T follicular helper cell (primary cell): ENCODE results near the gene PSMG3.

ENCODE experiments used
- DNase-seq: peaks from one replicate; pipeline ENCODE4 v3.0.0-alpha.2; 2020; ENCODE audit warnings: low read depth

Gene PSMG3

GRCh38 chr7:1558181-1558811 is 11.5 kb downstream of the PSMG3 start:
- no peak for DNase-seq

GRCh38 chr7:1557771-1558170 is 12.1 kb downstream of the PSMG3 start:
- no peak for DNase-seq

- DNase-seq = no peak
These were observed 12.8 kb downstream of the PSMG3 start for GRCh38 chr7:1557006-1557405.

DNA sequence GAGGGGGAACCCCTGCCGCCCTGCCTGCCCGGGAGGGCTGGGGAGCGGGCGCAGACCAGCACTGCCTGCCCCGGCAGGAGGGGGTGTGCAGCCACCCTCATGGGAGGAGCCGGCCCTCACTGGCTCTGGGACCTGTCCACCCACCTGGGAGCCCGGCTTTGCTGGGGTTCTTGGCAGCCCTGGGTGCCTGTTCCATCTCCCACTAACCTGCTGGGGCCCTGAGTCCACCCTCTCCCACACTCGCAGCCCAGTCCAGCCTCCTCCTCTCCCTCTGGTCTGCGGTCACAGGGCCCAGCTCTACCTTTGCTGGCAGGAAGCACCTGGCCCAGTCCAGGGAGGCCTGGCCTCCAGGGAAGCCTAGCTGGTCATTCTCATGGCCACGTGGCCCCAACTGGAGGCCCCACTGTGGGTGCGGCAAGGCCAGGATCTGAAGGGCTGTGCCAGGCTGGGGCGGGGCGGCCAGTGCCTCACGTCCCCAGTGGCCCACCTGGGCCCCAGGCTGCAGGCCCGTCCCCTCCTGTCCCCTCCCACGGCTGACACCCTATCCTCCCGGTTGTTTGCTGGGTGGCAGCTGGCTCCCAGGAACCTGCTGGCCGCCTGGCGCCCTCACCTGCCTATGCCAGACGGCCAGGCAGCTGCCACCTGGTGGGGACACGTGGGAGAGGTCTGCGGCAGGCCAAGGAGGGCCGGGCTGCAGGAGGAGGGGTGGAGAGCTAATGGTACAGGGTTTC is 13.9 kb downstream of the PSMG3 start, which contains the start of gene TMEM184A:
Gene TMEM184A (minus strand): TSS at position 393 of the 731 bp plus-strand sequence. CDS start 721 bp downstream, outside the sequence.
- DNase-seq = peak; percentile 33

GRCh38 chr7:1555046-1555812 is 14.6 kb downstream of the PSMG3 start:
- DNase-seq = no peak

DNA sequence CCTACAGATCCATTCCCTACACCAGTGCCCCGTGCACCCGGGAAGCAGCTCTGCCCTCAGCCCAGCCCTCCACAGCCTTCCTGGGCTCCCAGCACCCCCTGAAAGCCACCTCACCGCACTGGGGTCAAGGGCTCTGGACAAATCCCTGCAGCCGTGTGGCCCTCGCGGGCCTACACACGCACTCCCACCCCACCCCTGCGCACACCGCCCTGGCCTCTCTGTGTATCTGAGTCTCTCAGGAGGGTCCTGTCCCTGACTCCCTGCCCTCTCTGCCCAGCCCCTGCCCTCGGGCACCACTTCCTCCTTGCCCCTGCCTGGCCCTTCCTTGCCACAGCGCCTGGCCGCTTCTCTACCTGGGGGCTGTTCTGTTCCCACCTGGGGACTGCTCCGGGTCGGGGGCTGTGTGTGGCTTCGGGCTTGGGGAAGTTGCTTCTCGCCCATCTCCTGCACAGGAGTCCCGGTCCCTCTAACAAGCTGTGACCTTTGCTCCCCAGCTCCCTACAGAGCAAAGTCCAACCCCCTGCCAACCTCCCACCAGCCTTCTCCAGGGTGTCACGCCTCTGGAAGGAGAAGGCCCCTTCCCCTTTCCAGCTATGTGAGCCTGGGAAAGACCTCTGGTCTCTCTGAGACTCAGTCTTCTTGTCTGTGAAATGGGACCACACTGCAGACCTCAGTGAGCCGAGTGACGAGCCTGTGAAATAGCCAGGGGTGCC is 15.3 kb downstream of the PSMG3 start:
- DNase-seq = no peak

DNA sequence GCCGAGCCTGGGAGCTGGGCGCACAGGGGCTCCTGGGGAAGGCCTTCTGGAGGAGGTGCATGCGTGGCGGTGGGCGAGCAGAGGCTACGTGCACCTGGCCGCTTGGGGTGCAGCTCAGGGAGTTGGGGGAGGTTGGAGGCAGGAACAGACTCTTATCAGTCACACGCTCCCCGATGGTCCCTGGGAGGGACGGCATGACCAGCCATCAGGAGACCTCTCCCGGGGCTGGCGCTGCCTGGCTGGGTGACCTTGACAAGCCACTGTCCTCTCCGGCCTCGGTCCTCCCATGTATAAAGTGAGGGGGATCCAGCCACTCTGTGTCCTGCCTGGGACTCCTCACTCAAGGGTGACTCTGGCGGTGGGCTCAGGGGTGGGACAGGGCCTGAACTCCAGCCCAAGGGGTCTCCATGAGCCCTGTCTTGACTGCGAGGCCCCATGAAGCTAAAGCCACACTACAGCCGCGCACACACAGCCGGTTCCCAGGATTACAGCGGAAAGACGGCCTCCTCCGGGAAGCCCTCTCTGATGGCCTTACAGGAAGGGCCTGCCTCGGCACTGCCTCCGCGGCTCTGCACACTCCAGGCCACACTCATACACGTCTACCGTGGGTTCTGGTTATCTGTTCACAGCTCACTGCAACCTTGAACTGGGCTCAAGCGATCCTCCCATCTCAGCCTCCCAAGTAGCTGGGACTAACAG is 16.2 kb downstream of the PSMG3 start:
- DNase-seq = no peak

DNA sequence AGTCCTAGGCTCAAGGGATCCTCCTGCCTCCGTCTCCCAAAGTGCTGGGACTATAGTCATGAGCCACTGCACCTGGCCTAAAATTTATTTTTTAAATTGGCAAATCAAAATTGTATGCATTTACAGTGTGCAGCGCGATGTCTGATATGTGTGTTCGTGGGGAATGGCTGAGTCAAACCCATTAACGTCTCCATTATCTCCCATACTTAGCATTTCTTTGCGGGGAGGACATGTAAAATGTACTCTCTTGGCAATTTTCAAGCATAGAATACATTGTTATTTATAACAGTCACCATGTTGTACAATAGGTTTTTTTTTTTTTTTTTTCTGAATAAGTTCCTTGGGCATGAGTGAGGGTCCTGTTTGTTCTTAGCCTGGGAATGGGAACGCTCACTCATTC is 17.6 kb downstream of the PSMG3 start:
- DNase-seq = no peak

DNA sequence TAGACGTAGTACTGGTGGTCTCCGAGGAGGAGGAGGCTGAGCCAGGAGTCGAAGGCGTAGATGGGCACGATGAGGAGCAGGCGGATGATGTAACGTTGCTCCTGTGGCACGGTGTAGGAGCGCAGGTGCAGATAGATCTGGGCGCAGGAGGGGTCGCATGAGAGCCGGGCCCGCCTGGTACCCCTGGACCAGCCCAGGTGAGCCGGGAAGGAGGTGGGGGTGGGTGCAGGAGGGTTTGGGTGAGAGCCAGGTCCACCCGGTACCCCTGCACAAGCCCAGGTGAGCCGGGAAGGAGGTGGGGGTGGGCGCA is 19.0 kb downstream of the PSMG3 start:
- no peak for DNase-seq

DNA sequence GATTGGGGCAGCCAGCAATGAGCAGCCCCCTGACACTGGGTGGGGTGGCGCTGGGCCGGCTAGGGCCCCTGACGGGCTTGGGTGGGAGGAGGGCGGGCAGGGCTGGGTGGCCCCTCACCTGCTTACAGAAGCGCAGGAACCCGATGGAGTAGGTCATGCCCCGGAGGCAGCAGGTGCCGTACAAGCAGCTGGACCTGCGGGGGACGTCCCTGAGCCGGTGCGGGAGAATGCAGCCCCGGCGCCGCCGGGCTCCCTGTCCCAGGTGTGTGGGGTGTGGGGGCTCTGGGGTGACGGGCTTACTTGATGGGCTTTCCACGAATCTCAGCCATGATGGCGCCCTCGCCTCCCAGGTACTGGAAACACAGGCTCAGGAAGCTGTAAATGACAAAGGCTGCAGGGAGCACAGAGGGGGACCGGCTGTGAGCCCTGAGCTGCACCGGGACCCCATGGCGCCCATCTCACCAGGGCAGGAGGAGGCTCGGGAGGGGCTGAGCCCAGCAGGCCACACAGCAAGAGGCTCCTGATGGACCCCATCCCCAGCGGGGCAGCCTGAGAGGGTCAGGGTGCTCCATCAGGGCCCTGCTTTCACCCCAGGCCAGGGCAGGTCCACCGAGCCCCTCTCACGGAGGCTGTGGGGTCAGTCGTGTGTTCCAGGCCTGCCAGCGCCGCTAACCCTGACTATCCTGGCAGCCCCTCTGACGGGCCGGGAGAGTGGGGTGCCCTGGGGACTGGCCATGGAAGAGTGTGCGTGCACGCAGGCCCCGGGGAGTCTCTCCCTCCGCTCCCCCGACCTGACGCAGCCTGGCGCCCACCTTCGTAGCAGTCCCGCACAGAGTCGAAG is 19.6 kb downstream of the PSMG3 start:
- no peak for DNase-seq

- no peak for DNase-seq
These were observed 20.4 kb downstream of the PSMG3 start for GRCh38 chr7:1549357-1550004.

DNA sequence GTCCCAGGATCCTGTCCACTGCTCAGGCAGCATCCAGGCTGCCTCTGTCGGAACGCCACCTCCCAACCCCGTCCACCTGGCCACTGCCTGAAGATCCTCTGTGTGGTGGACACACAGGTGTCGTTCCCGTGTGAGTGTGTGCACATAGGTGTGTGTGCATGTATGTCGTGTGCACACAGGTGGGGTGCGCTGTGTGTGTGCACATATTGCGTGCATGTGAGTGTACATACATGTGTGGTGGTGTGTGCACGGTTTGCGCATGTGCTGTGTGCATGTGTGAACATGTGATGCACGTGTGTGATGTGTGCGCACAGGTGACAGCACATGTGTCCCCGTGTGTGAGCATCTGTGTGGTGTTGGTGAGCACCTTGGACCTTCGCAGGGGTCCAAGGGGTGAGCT is 20.9 kb downstream of the PSMG3 start:
- DNase-seq = no peak

DNA sequence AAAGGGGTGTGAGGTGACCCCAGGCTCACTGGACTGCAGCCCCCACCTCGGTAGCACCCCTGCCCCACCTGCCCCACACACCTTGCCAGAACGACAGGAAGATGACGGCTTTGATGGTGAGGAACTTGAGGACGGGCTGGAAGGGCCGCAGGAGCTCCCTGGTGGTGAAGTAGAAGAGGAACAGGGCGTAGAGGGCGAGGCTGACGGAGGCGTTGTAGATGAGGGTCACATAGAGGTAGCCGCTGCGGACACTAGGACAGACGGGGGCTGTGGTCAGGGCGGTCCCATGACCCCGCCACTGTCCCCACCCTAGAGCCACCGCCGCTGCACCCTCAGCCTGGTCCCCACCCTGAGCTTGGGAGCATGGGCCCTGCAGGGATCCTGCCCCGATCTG is 21.4 kb downstream of the PSMG3 start:
- no peak for DNase-seq

DNA sequence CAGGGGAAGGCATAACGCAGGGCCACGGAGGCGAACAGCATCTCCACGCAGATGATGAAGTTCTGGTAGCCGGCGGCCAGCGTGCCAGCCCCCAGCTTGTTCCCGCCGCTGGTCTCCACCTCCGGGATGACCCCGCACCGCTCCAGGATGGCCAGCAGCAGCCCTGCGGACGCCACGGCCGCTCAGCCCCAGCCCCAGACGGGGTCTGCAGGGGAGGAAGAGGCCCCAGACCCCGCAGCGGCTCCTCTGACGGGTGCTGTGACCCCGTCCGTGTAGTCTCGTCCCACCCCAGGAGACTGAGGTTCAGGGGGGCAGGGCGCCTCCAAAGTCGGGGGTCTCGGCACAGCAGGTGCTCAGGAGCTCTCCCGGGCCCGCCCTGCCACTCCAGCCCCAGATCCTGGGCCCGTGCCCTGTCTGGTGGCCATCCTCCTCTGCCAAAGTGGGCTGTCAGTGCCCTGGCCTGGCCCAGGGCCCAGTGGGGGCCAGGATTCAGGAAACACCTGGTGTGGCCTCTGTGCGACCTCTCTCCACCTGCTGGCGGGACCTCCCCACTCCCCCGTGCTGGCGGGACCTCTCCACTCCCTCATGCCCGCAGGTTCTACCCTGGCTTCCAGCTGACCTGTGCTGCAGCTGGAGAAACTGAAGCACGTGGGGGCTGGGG is 21.9 kb downstream of the PSMG3 start:
- DNase-seq = no peak

GRCh38 chr7:1546909-1547776 is 22.7 kb downstream of the PSMG3 start:
- no peak for DNase-seq

GRCh38 chr7:1546274-1546908 is 23.4 kb downstream of the PSMG3 start:
- no peak for DNase-seq

GRCh38 chr7:1545417-1546246 is 24.2 kb downstream of the PSMG3 start:
- no peak for DNase-seq
